GM12892 (cell line): ENCODE measurements around the gene ARHGAP26.

Experiments used
- POLR2A ChIP-seq: IDR thresholded peaks from 2 replicates; pipeline ENCODE4 v1.6.1; 2011; ENCODE audit warnings: low read depth, low read length, control low read depth
- TAF1 ChIP-seq: IDR thresholded peaks from 2 replicates; pipeline ENCODE4 v1.6.1; 2011; ENCODE audit warnings: low read depth, mild to moderate bottlenecking, control low read depth, low read length, borderline replicate concordance

DNA sequence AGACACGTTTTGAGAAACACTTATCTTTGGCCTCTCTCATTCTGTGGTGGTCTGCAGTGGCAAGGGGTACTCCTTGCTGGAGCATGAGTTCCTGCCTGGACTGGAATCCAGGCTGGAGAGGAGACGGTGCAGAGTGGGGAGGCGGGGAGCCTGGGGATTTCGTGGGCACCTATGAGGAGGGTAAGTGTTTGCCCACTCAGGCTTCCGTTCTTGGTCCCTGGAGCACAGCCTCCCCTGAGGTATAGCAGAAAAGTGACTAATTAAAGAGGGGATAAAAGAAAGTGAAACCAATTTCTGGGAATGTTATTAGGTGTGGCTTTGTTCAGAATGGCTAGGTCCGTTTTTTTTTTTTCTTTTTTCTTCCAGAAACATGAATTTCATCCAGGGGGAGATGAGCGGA lies 90.8 kb downstream of the ARHGAP26 start:
- TF ChIP-seq TAF1 (no peak), POLR2A (no peak)
